Endothelial cell (in vitro differentiated cells): Measurements from ENCODE around the gene RALY. TPM values are rescaled to one million over a fixed set of nuclear protein-coding genes. Genes with fewer than 3 reads are reported as not detected.

Source experiments
- DNase-seq: peaks from one replicate; pipeline ENCODE4 v3.0.0; 2021; ENCODE audit warnings: low spot score
- H3K27ac Mint-ChIP-seq: one replicate; pipeline ENCODE4 v1.8.0; 2021; ENCODE audit warnings: mixed read lengths, inconsistent platforms; ENCODE audit not compliant: unreplicated experiment
- H3K27me3 Mint-ChIP-seq: one replicate; pipeline ENCODE4 v1.8.0; 2021; ENCODE audit warnings: mild to moderate bottlenecking, moderate library complexity, mixed read lengths, inconsistent platforms; ENCODE audit not compliant: unreplicated experiment
- H3K36me3 Mint-ChIP-seq: one replicate; pipeline ENCODE4 v1.8.0; 2021; ENCODE audit warnings: mild to moderate bottlenecking, low read depth, mixed read lengths, inconsistent platforms; ENCODE audit not compliant: unreplicated experiment
- H3K4me1 Mint-ChIP-seq: one replicate; pipeline ENCODE4 v1.8.0; 2021; ENCODE audit warnings: mild to moderate bottlenecking, mixed read lengths, inconsistent platforms; ENCODE audit not compliant: unreplicated experiment
- H3K4me3 Mint-ChIP-seq: one replicate; pipeline ENCODE4 v1.8.0; 2021; ENCODE audit warnings: mild to moderate bottlenecking, mixed read lengths, inconsistent platforms; ENCODE audit not compliant: unreplicated experiment
- H3K9me3 Mint-ChIP-seq: one replicate; pipeline ENCODE4 v1.8.0; 2021; ENCODE audit warnings: mixed read lengths, inconsistent platforms; ENCODE audit not compliant: unreplicated experiment
- total RNA-seq: library from RNA; stranded (reverse); fragmentation: NEBNext Ultra II Directional; extraction: Animal tissue kit (Norgen Biotek cat#: 25700); gene quantifications from one replicate; pipeline ENCODE4 v1.2.1, GENCODE V29; 2021; ENCODE audit not compliant: unreplicated experiment
- TF ChIP-seq, protein P1 (sequence below): fragments of 200-600 bp; sonication (generic); IDR thresholded peaks from one replicate; pipeline ENCODE4 v1.5.0; 2021; ENCODE audit warnings: antibody characterized with exemption; ENCODE audit not compliant: unreplicated experiment

RALY gene
- total RNA-seq, 1 donor from 2014 or later, result 168 TPM

DNA sequence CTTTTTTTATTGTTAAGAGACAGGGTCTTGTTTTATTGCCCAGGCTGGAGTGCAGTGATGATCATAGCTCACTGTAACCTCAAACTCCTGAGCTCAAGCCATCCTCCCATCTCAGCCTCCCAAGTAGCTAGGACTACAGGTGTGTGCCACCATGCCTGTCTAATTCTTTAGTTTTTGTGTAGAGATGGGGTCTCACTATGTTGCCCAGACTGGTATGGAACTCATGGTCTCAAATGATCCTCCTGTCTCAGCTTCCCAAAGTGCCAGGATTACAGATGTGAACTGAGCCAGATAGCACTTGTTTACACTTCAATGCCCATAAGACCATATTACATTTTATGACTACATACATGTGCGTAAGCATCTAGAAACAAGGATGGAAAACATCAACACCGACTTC, 100.2 kb downstream of the RALY start:
- H3K27me3 Mint-ChIP-seq, result no peaks in the 10 kb centered on the region
- DNase-seq, result no peak
- H3K9me3 Mint-ChIP-seq, result no peaks in the 10 kb centered on the region
- no peak overlapping the region for H3K4me3 Mint-ChIP-seq
- H3K36me3 Mint-ChIP-seq, result peaks cover 46% of the 10 kb centered on the region
- no peak overlapping the region for H3K27ac Mint-ChIP-seq
- TF ChIP-seq, protein P1, sequence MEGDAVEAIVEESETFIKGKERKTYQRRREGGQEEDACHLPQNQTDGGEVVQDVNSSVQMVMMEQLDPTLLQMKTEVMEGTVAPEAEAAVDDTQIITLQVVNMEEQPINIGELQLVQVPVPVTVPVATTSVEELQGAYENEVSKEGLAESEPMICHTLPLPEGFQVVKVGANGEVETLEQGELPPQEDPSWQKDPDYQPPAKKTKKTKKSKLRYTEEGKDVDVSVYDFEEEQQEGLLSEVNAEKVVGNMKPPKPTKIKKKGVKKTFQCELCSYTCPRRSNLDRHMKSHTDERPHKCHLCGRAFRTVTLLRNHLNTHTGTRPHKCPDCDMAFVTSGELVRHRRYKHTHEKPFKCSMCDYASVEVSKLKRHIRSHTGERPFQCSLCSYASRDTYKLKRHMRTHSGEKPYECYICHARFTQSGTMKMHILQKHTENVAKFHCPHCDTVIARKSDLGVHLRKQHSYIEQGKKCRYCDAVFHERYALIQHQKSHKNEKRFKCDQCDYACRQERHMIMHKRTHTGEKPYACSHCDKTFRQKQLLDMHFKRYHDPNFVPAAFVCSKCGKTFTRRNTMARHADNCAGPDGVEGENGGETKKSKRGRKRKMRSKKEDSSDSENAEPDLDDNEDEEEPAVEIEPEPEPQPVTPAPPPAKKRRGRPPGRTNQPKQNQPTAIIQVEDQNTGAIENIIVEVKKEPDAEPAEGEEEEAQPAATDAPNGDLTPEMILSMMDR, result no peak
- no peaks in the 10 kb centered on the region for H3K4me1 Mint-ChIP-seq

DNA sequence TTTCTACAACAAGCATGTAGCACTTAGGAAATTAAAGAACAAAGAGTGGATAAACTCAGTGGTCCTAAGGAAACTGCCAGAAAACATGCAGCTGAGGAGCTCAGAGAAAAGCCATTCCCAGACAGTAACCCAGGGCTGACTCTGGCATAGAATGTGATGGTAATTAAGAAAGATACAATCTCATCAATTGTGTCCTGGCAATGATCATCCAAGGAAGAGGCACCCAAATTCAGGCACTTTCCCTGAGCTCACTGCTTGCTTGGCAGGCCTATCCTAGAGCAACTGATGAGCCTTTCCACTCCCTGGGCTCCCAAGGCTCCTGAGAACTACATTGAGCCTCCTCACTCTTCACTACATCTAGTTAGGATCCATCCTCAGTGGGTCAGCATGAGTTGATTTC, 102.1 kb downstream of the RALY start:
- Mint-ChIP-seq H3K27ac (no peak overlapping the region), H3K4me1 (no peaks in the 10 kb centered on the region), H3K36me3 (peaks cover 52% of the 10 kb centered on the region), H3K9me3 (no peaks in the 10 kb centered on the region), H3K4me3 (no peak overlapping the region), H3K27me3 (peaks cover 1% of the 10 kb centered on the region)
- no peak for DNase-seq
- TF ChIP-seq, protein P1, result no peak

DNA sequence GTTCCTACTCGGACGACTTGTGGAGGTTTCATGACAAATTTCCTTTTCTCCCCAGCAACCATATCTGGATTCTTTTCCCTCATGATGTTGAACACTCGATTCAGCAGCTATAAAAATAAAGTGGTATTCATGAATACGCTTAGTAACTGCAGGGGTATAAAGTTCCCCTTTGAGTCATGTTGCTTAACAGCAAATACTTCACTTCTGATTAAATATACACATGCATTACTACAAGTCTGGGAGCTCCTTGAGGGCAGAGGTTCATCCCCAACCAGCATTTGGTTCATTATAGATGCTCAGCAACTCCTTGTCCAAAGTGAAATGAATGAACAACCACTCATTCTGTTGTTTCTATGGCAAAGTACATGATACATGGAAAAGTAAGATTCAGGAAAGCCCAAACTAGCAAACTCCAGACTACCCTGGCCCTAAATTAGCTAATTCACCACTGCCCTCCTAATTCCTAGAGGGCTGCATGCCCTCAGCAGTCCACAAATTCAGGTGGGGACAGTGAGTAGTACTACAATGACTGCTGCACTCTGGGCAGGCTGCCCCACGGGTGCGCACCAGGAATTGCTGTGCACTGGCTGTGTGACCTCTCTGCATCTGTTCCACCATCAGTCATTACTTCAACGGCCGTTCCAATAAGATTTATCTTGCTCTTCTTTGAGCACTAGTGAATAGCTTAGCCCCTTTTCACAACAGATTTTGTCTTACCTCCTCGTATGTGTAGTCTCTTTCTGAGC, 103.2 kb downstream of the RALY start:
- no peak overlapping the region for H3K4me3 Mint-ChIP-seq
- no peaks in the 10 kb centered on the region for H3K4me1 Mint-ChIP-seq
- peaks cover 47% of the 10 kb centered on the region for H3K36me3 Mint-ChIP-seq
- no peak for DNase-seq
- TF ChIP-seq, protein P1, result no peak
- H3K9me3 Mint-ChIP-seq, result no peaks in the 10 kb centered on the region
- H3K27me3 Mint-ChIP-seq, result peaks cover 1% of the 10 kb centered on the region
- H3K27ac Mint-ChIP-seq, result peak overlapping the region; percentile 50

DNA sequence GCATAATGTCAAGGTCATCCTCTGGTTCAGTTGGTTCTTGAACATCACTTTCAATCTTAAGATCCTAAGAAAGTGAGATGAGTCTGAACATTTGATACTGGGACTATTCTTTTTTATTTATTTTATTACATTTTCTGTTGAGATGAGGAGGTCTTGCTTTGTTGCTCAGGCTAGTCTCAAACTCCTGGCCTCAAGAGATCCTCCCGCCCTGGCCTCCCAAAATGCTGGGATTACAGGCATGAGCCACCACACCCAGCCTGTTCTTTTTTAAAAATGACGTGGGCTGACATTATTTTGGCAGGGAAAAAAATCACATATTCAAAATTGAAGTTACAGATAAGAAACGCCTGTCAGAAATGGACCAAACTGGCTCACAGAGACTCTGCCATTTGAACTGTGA, 104.9 kb downstream of the RALY start:
- TF ChIP-seq, protein P1, result no peak
- peaks cover 1% of the 10 kb centered on the region for H3K27me3 Mint-ChIP-seq
- H3K36me3 Mint-ChIP-seq, result peaks cover 41% of the 10 kb centered on the region
- H3K27ac Mint-ChIP-seq, result no peak overlapping the region
- DNase-seq, result no peak
- H3K9me3 Mint-ChIP-seq, result no peaks in the 10 kb centered on the region
- H3K4me1 Mint-ChIP-seq, result no peaks in the 10 kb centered on the region
- no peak overlapping the region for H3K4me3 Mint-ChIP-seq

DNA sequence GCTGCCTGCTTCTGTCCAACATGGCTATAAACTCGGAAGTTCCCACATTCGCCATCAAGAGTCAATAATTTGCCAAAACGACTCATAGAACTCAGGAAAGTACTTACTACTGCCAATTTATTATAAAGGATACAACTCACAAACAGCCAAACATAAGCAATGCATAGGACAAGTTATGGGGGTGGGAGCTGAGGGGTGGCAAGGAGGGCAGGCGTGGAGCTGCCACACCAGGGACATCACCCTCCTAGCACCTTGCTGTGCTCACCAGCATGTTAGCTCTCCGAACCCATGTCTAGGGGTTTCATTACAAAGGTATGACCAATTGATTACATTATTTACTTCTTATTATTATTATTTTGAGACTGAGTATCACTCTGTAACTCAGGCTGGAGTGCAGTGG, 106.0 kb downstream of the RALY start:
- TF ChIP-seq, protein P1, result no peak
- Mint-ChIP-seq H3K4me3 (no peak overlapping the region), H3K4me1 (no peaks in the 10 kb centered on the region), H3K9me3 (no peaks in the 10 kb centered on the region), H3K36me3 (peaks cover 45% of the 10 kb centered on the region), H3K27me3 (peaks cover 1% of the 10 kb centered on the region), H3K27ac (peak overlapping the region; percentile 3)
- no peak for DNase-seq
